Measurements from ENCODE around the gene HDDC3.
A peak's percentile ranks its signal among the peaks of the same experiment; 100 is the strongest.

Gene HDDC3

GRCh38 chr15:90934949-90935751 is 2.8 kb upstream of the HDDC3 start, which contains the start of gene UNC45A:
Gene UNC45A, plus strand, starts transcription at chr15:90935285. Its CDS starts 40 bp downstream, at chr15:90935325.
- peak within 1 kb of the TSS; percentile 84 for H3K27ac ChIP-seq
- no peak for TF ChIP-seq CTCF (conservative IDR thresholded peaks at IDR 0.05)
- peak; percentile 85; the same call in 1 of the 2 replicates for TF ChIP-seq ZFX (IDR thresholded peaks at IDR 0.05)

- TF ChIP-seq ZFX (IDR thresholded peaks at IDR 0.05) (no peak), CTCF (conservative IDR thresholded peaks at IDR 0.05) (peak; percentile 97)
- H3K27ac ChIP-seq, result peak overlapping the region; percentile 84
Measured at GRCh38 chr15:90934256-90934948, 2.1 kb upstream of the HDDC3 start.

- TF ChIP-seq ZFX (IDR thresholded peaks at IDR 0.05) (no peak), CTCF (conservative IDR thresholded peaks at IDR 0.05) (no peak)
- no peak overlapping the region for H3K27ac ChIP-seq
Measured at GRCh38 chr15:90933301-90933700, 952 bp upstream of the HDDC3 start.

- H3K27ac ChIP-seq, result peak overlapping the region; percentile 87
- peak; percentile 54 for TF ChIP-seq CTCF (conservative IDR thresholded peaks at IDR 0.05)
- no peak; the same call in 1 of the 2 replicates for TF ChIP-seq ZFX (IDR thresholded peaks at IDR 0.05)
Measured at GRCh38 chr15:90932660-90932991, 277 bp upstream of the HDDC3 start.

GRCh38 chr15:90931575-90931827 is 848 bp downstream of the HDDC3 start:
- H3K27ac ChIP-seq, result peak overlapping the region; percentile 87
- no peak for TF ChIP-seq ZFX (IDR thresholded peaks at IDR 0.05)
- TF ChIP-seq CTCF (conservative IDR thresholded peaks at IDR 0.05), result no peak

- no peak for TF ChIP-seq ZFX (IDR thresholded peaks at IDR 0.05)
- no peak for TF ChIP-seq CTCF (conservative IDR thresholded peaks at IDR 0.05)
- H3K27ac ChIP-seq, result peak overlapping the region; percentile 87
Measured at GRCh38 chr15:90930861-90931574, 1.3 kb downstream of the HDDC3 start.
